Nephron progenitor cell (in vitro differentiated cells): ENCODE measurements around the gene PEDS1.
A peak's percentile ranks its signal among the peaks of the same experiment; 100 is the strongest.
"Not testable (repeated sequence)": the region's sequence is repeated elsewhere in the genome, so short reads cannot be mapped to it uniquely, and the experiment has no call there.

ENCODE experiments used
- DNase-seq: peaks from one replicate; pipeline ENCODE4 v3.0.0; 2021
- H3K27ac Mint-ChIP-seq: 2 replicates; pipeline ENCODE4 v1.8.0; 2021; ENCODE audit warnings: mild to moderate bottlenecking, moderate library complexity, mixed read lengths
- H3K27me3 Mint-ChIP-seq: 2 replicates; pipeline ENCODE4 v1.8.0; 2021; ENCODE audit warnings: mild to moderate bottlenecking, low read depth, mixed read lengths; ENCODE audit not compliant: poor library complexity
- H3K36me3 Mint-ChIP-seq: 2 replicates; pipeline ENCODE4 v1.8.0; 2021; ENCODE audit warnings: low read depth, mixed read lengths
- H3K4me1 Mint-ChIP-seq: 2 replicates; pipeline ENCODE4 v1.8.0; 2021; ENCODE audit warnings: mixed read lengths
- H3K4me3 Mint-ChIP-seq: 2 replicates; pipeline ENCODE4 v1.8.0; 2021; ENCODE audit warnings: mild to moderate bottlenecking, moderate library complexity, mixed read lengths
- H3K9me3 Mint-ChIP-seq: 2 replicates; pipeline ENCODE4 v1.8.0; 2021; ENCODE audit warnings: mild to moderate bottlenecking, moderate library complexity, mixed read lengths
- CTCF ChIP-seq: fragments of 200-600 bp; sonication (generic); IDR thresholded peaks from 2 replicates; pipeline ENCODE4 v1.5.0; 2021; ENCODE audit warnings: antibody characterized with exemption

The PEDS1 gene

GRCh38 chr20:50181344-50181743, 27.8 kb upstream of the PEDS1 start:
- H3K4me1 Mint-ChIP-seq = peaks cover 13% of the 10 kb centered on the region
- TF ChIP-seq CTCF = no peak
- H3K36me3 Mint-ChIP-seq = peaks cover 5% of the 10 kb centered on the region
- no peak for DNase-seq
- H3K4me3 Mint-ChIP-seq = no peak overlapping the region
- H3K27ac Mint-ChIP-seq = peak overlapping the region; percentile 14
- peaks cover 4% of the 10 kb centered on the region for H3K9me3 Mint-ChIP-seq
- peaks cover 24% of the 10 kb centered on the region for H3K27me3 Mint-ChIP-seq

- H3K9me3 Mint-ChIP-seq, H3K4me3 Mint-ChIP-seq: not testable (repeated sequence)
These were observed 25.1 kb upstream of the PEDS1 start for GRCh38 chr20:50178672-50179071.

GRCh38 chr20:50175938-50176933, 22.7 kb upstream of the PEDS1 start:
- H3K9me3 Mint-ChIP-seq = no peaks in the 10 kb centered on the region
- H3K4me1 Mint-ChIP-seq = peaks cover 32% of the 10 kb centered on the region
- no peaks in the 10 kb centered on the region for H3K36me3 Mint-ChIP-seq
- no peak overlapping the region for H3K27ac Mint-ChIP-seq
- TF ChIP-seq CTCF = no peak
- no peak overlapping the region for H3K4me3 Mint-ChIP-seq
- peaks cover 3% of the 10 kb centered on the region for H3K27me3 Mint-ChIP-seq
- no peak for DNase-seq

More at GRCh38 chr20:50178672-50179071, 25.1 kb upstream of the PEDS1 start:
- not testable (repeated sequence) for H3K27me3 Mint-ChIP-seq, DNase-seq, H3K36me3 Mint-ChIP-seq, H3K27ac Mint-ChIP-seq
- peaks cover 13% of the 10 kb centered on the region for H3K4me1 Mint-ChIP-seq

- TF ChIP-seq CTCF = no peak
- Mint-ChIP-seq H3K27me3 (peaks cover 5% of the 10 kb centered on the region), H3K36me3 (peaks cover 2% of the 10 kb centered on the region), H3K9me3 (peaks cover 2% of the 10 kb centered on the region), H3K4me3 (no peak overlapping the region), H3K27ac (no peak overlapping the region), H3K4me1 (peaks cover 41% of the 10 kb centered on the region)
- DNase-seq = no peak
These were observed 20.9 kb upstream of the PEDS1 start for GRCh38 chr20:50174456-50174855.

- Mint-ChIP-seq H3K4me3 (peak overlapping the region; percentile 75), H3K27ac (peak overlapping the region; percentile 91), H3K27me3 (peaks cover 5% of the 10 kb centered on the region), H3K9me3 (peaks cover 5% of the 10 kb centered on the region), H3K4me1 (peaks cover 38% of the 10 kb centered on the region), H3K36me3 (peaks cover 6% of the 10 kb centered on the region)
- no peak for TF ChIP-seq CTCF
- peak; percentile 89 for DNase-seq
These were observed 19.0 kb upstream of the PEDS1 start for GRCh38 chr20:50172347-50173013.

GRCh38 chr20:50170549-50171220, 17.2 kb upstream of the PEDS1 start:
- Mint-ChIP-seq H3K4me3 (no peak overlapping the region), H3K27ac (peak overlapping the region; percentile 97), H3K4me1 (peaks cover 53% of the 10 kb centered on the region), H3K27me3 (peaks cover 5% of the 10 kb centered on the region), H3K36me3 (peaks cover 6% of the 10 kb centered on the region), H3K9me3 (peaks cover 5% of the 10 kb centered on the region)
- no peak for TF ChIP-seq CTCF
- no peak for DNase-seq
